ENCODE measurements around the gene AKAP8L. TPM values are rescaled to one million over a fixed set of nuclear protein-coding genes. Genes with fewer than 3 reads are reported as not detected.

AKAP8L gene
- total RNA-seq, 1 donor = 69.5 TPM

DNA sequence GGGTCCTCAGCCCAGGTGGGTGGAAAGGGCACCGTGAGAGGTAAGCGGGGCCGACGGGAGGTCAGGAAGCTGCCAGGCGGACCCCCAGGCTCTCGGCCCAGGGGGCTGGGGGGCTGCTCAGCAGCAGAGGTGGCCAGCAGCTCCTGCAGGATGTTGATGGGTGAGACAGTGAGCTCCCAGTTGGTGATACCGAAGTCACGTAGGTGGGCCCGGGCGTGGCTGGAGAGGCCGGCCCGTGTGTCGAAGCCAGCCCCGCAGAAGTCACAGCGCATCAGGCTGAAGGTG, 18.0 kb upstream of the AKAP8L start:
- H3K4me3 ChIP-seq (ENCODE audit: insufficient read depth, low read length) = no peak overlapping the region
- DNase-seq (ENCODE audit: insufficient read length, low spot score, missing footprints) = no peak
- peaks cover under 1% of the 10 kb centered on the region for H4K20me1 ChIP-seq (ENCODE audit: insufficient read depth, low read length)
- no peak for TF ChIP-seq CTCF (IDR thresholded peaks at IDR 0.05; ENCODE audit: extremely low read depth, low read depth, low read length)
- H3K4me2 ChIP-seq (ENCODE audit: insufficient read depth, low read length) = no peak overlapping the region
- H3K4me1 ChIP-seq (ENCODE audit: insufficient read depth, low read length) = peaks cover 4% of the 10 kb centered on the region
- H3K27me3 ChIP-seq (ENCODE audit: insufficient read depth, low read length) = no peaks in the 10 kb centered on the region
- no peaks in the 10 kb centered on the region for H3K36me3 ChIP-seq (ENCODE audit: insufficient read depth, low read length)
- H2AFZ ChIP-seq (ENCODE audit: low read length) = no peak overlapping the region
- H3K79me2 ChIP-seq (ENCODE audit: insufficient read depth, low read length) = peaks cover 5% of the 10 kb centered on the region
- H3K27ac ChIP-seq (ENCODE audit: low read depth, low read length) = no peak overlapping the region
- H3K9me3 ChIP-seq (ENCODE audit: low read depth, low read length) = no peaks in the 10 kb centered on the region

DNA sequence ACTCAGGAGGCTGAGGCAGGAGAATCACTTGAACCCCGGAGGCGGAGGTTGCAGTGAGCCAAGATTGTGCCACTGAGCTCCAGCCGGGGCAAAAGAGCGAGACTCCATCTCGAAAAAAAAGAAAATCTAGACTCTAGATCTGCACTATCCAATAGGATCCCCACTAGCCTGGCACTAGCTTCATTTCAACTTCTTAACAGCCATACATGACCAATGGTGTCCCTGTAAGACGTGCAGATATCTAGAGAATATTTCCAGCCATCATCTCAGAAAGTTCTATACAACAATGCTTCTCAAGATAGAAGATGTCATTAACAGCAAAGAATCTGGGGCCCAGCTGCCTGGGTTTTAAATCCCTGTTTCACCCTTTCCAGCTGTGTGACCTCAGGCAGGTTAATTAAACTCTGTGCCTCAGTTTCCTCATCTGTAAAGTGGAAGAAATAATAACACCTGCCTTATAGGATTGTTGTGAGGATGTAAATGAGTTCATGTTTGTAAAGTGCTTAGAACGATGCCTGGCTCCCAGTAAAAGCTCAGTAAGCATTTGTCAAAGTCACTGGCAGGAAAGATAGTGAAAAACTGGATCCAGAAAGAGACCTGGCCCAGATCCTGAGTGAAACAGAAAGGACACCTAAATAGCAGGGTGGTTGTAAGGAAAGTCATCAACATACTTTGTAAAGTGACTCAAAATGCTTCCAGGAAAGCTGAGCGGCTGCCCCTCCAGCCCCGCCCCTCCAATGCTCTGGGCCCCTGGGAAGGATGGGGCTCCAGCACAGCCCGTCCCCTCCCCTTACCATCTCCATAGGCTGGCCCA, 17.4 kb upstream of the AKAP8L start:
- Histone ChIP-seq H3K79me2 (ENCODE audit: insufficient read depth, low read length) (peaks cover 11% of the 10 kb centered on the region), H3K4me3 (ENCODE audit: insufficient read depth, low read length) (no peak overlapping the region), H3K27me3 (ENCODE audit: insufficient read depth, low read length) (no peaks in the 10 kb centered on the region), H3K36me3 (ENCODE audit: insufficient read depth, low read length) (no peaks in the 10 kb centered on the region), H3K27ac (ENCODE audit: low read depth, low read length) (no peak overlapping the region), H2AFZ (ENCODE audit: low read length) (no peak overlapping the region), H3K4me2 (ENCODE audit: insufficient read depth, low read length) (no peak overlapping the region), H3K4me1 (ENCODE audit: insufficient read depth, low read length) (peaks cover 10% of the 10 kb centered on the region), H4K20me1 (ENCODE audit: insufficient read depth, low read length) (peaks cover 6% of the 10 kb centered on the region), H3K9me3 (ENCODE audit: low read depth, low read length) (no peaks in the 10 kb centered on the region)
- no peak for TF ChIP-seq CTCF (IDR thresholded peaks at IDR 0.05; ENCODE audit: extremely low read depth, low read depth, low read length)
- DNase-seq (ENCODE audit: insufficient read length, low spot score, missing footprints) = peak; percentile 87

DNA sequence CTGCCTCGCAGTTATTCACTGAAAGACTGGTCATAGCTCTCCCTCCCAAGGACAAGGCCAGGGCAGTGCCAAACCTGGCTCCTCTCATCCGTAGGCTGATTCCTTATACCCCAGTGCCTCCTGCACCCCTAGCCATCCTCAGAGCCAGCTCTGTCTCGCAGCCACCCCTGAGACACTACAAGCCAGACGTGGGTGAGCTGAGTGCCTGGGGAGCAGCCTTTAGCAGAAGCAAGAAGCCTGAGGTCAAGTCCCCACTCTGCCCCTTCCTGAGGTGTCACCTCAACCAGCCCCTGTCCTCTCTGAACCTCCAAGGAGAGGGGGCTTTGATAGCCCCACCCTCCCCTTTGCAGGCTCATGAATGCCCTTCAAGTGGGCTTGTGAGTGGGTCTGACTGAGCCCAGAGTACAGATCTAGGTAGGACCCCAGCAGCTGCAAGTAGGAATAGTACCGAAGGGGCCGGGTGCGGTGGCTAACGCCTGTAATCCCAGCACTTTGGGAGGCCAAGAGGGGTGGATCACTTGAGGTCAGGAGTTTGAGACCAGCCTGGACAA, 14.8 kb upstream of the AKAP8L start:
- peak overlapping the region; percentile 94 for H2AFZ ChIP-seq (ENCODE audit: low read length)
- H3K27ac ChIP-seq (ENCODE audit: low read depth, low read length) = no peak overlapping the region
- H3K27me3 ChIP-seq (ENCODE audit: insufficient read depth, low read length) = no peaks in the 10 kb centered on the region
- H3K4me3 ChIP-seq (ENCODE audit: insufficient read depth, low read length) = peak overlapping the region; percentile 76
- peak overlapping the region; percentile 92 for H3K4me2 ChIP-seq (ENCODE audit: insufficient read depth, low read length)
- H3K4me1 ChIP-seq (ENCODE audit: insufficient read depth, low read length) = peaks cover 18% of the 10 kb centered on the region
- no peak for TF ChIP-seq CTCF (IDR thresholded peaks at IDR 0.05; ENCODE audit: extremely low read depth, low read depth, low read length)
- H3K36me3 ChIP-seq (ENCODE audit: insufficient read depth, low read length) = no peaks in the 10 kb centered on the region
- H4K20me1 ChIP-seq (ENCODE audit: insufficient read depth, low read length) = peaks cover 19% of the 10 kb centered on the region
- H3K79me2 ChIP-seq (ENCODE audit: insufficient read depth, low read length) = peaks cover 37% of the 10 kb centered on the region
- no peaks in the 10 kb centered on the region for H3K9me3 ChIP-seq (ENCODE audit: low read depth, low read length)
- no peak for DNase-seq (ENCODE audit: insufficient read length, low spot score, missing footprints)

- peaks cover 44% of the 10 kb centered on the region for H3K79me2 ChIP-seq (ENCODE audit: insufficient read depth, low read length)
- no peaks in the 10 kb centered on the region for H3K27me3 ChIP-seq (ENCODE audit: insufficient read depth, low read length)
- peaks cover 18% of the 10 kb centered on the region for H3K4me1 ChIP-seq (ENCODE audit: insufficient read depth, low read length)
- peak; percentile 100 for DNase-seq (ENCODE audit: insufficient read length, low spot score, missing footprints)
- H3K4me3 ChIP-seq (ENCODE audit: insufficient read depth, low read length) = peak overlapping the region; percentile 76
- peaks cover 19% of the 10 kb centered on the region for H4K20me1 ChIP-seq (ENCODE audit: insufficient read depth, low read length)
- H3K27ac ChIP-seq (ENCODE audit: low read depth, low read length) = peak overlapping the region; percentile 71
- TF ChIP-seq CTCF (IDR thresholded peaks at IDR 0.05; ENCODE audit: extremely low read depth, low read depth, low read length) = no peak
- peak overlapping the region; percentile 92 for H3K4me2 ChIP-seq (ENCODE audit: insufficient read depth, low read length)
- H2AFZ ChIP-seq (ENCODE audit: low read length) = peak overlapping the region; percentile 94
- H3K9me3 ChIP-seq (ENCODE audit: low read depth, low read length) = no peaks in the 10 kb centered on the region
- H3K36me3 ChIP-seq (ENCODE audit: insufficient read depth, low read length) = no peaks in the 10 kb centered on the region
These were observed 14.1 kb upstream of the AKAP8L start for GRCh38 chr19:15432629-15433518.
